Adrenal gland (tissue), 12 donors: ENCODE measurements around the gene LAPTM5. TPM values are rescaled to one million over a fixed set of nuclear protein-coding genes. Genes with fewer than 3 reads are reported as not detected.

Source experiments
- DNase-seq, 7 donors: peaks; one replicate each; pipeline ENCODE4 v3.0.0-alpha.2; 2019 to 2020
- H3K27ac ChIP-seq, 5 donors: fragments of 200-600 bp; sonication (generic) in 4 of 5; 1 replicate in 3 of 5; 2 replicates in 2 of 5; pipeline versions ENCODE4 v1.5.1 to v1.8.0; 2016 to 2020; ENCODE audit warnings: mild to moderate bottlenecking in 1 of 5
- H3K27me3 ChIP-seq: fragments of 200-600 bp; 2 replicates; pipeline ENCODE4 v1.8.0; 2021
- H3K36me3 ChIP-seq, 2 donors: fragments of 200-600 bp; replicated peaks in 1 of 2; 1 replicate in 1 of 2; 2 replicates in 1 of 2; pipeline versions ENCODE4 v1.5.1 to v1.8.0; 2018 to 2022
- H3K4me1 ChIP-seq, 2 donors: fragments of 200-600 bp; replicated peaks in 1 of 2; 1 replicate in 1 of 2; 2 replicates in 1 of 2; pipeline versions ENCODE4 v1.5.1 to v1.8.0; 2018 to 2021
- H3K4me3 ChIP-seq, 4 donors: fragments of 200-600 bp; sonication (generic) in 3 of 4; one replicate each; pipeline ENCODE4 v1.5.1; 2016 to 2018
- H3K9me3 ChIP-seq, 3 donors: fragments of 200-600 bp; sonication (generic) in 1 of 3; replicated peaks in 1 of 3; 1 replicate in 2 of 3; 2 replicates in 1 of 3; pipeline versions ENCODE4 v1.5.1 to v1.8.0; 2016 to 2021
- POLR2A ChIP-seq, 2 donors: fragments of 450-650 bp; IDR thresholded peaks; one replicate each; pipeline ENCODE4 v1.6.1; 2017; ENCODE audit warnings: antibody characterized with exemption in 2 of 2, mild to moderate bottlenecking in 2 of 2, moderate library complexity in 1 of 2
- WGBS, 4 donors: extraction: QIAGEN DNeasy Blood & Tissue Kit in 2 of 4; methylation state at CpG; one replicate each; pipeline versions ENCODE4 v1.1.5 to v1.1.7; 2013 to 2017; 5-methylcytosine and 5-hydroxymethylcytosine counted together
- intact Hi-C, 2 donors: fragments of 100-400 bp; cut with DNase I; formaldehyde crosslinking; loops; one replicate each; pipeline versions ENCODE4 v1.14.1 to v1.15.0; 2022 to 2023
- polyA plus RNA-seq, 3 donors: library from polyadenylated mRNA; stranded (reverse); fragments of 200-250 nt in 2 of 3; fragments of 350-450 nt in 1 of 3; fragmentation: Illumina TruSeq in 1 of 3; extraction: RNeasy Lipid Tissue Mini Kit (QIAGEN cat#74804) in 1 of 3; gene quantifications; one replicate each; pipeline ENCODE4 v1.2.3, GENCODE V29; 2013 to 2014
- total RNA-seq, 9 donors: library from RNA; depleted of rRNA in 4 of 9; stranded (reverse); fragments of >200 nt in 4 of 9; fragments of 120-200 nt in 1 of 9; fragmentation: NEBNext Ultra II Directional in 1 of 9; extraction: Animal tissue kit (Norgen Biotek cat#: 25700) in 1 of 9; gene quantifications; one replicate each; pipeline versions ENCODE4 v1.1.0 to v1.2.4, GENCODE V29; 2013 to 2023
- TF ChIP-seq, protein P1 (sequence below), 6 experiments: fragments of 450-650 bp in 4 of 6; fragments of 200-600 bp in 2 of 6; sonication (generic) in 1 of 6; IDR thresholded peaks; 1 replicate in 5 of 6; 2 replicates in 1 of 6; pipeline versions ENCODE4 v1.5.1 to v1.8.0; 2016 to 2021; ENCODE audit warnings: antibody characterized with exemption in 6 of 6, mild to moderate bottlenecking in 2 of 6, moderate library complexity in 1 of 6
- donor health status: healthy with polysubstance abuse.
- donor health status: Bipolar disorder and iron deficiency.
- donor health status: DM: yes; HTN: yes; CAD: no.
- donor health status: DM: no; HTN: no; CAD: no.
- donor health status: DM: no; HTN: no; CAD: no.
- donor health status: DM: yes; HTN: yes; CAD: no.

Gene LAPTM5
- total and polyA plus RNA-seq, 12 donors = 7.8 to 177 (median 109) TPM

DNA sequence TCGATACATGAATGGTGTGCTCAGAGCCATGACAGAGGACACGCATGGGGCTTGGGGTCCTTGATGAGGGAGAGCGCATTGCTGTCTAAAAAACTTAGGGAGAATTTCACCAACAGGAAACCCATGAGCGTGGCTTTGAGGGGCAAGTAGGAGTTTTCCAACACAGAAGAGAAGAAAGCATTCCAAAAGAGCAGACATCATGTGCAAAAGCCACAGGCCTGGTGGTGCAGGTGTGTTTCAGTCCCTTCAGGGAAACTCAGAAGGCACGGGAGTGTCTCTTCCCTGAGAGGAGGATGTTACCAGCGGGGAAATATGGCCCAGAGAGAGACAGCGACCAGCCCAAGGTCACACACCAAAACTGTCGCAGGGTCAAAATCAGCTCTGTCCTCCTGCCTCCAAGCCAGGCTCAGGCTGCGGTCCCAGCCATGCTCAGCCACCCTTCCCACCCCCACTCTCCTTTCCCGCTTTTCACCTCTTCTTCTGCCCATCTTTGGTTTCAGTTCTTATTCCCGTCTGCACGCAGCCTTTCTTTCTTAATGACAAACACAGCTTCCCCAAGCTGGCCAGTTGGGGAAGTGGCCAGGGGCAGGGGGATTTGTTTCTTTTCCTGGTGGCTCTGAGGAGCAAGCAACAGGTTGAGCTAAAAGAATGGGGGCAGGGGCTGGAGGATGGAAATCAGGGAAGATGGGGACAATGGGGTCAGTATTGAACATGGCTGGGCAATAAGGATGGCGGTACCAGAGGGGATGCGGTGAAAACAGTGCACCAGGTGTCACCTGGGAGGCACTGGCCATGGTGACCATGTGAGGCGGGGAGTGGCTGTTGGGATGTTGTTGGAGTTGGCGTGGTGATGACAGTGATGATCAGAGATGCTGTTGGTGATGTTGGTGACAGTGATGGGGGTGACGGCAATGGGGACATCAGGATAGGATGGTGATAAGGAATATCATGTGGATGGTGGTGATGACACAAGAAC is 10.3 kb downstream of the LAPTM5 start:
- H3K9me3 ChIP-seq = no peaks in the 10 kb centered on the region
- peaks cover 5 to 14% of the 10 kb centered on the region in 2 donors for H3K4me1 ChIP-seq
- no peaks in the 10 kb centered on the region for H3K27me3 ChIP-seq
- DNase-seq = no peak
- H3K27ac ChIP-seq = peak overlapping the region in 1 of 5 donors; percentile 45
- no peak overlapping the region for H3K4me3 ChIP-seq
- 81 to 86% (median 84%) methylated on average over 17 of the region's 17 CpGs for WGBS, 4 donors
- intact Hi-C loops = no loop called here
- H3K36me3 ChIP-seq = no peaks in the 10 kb centered on the region
- TF ChIP-seq, protein P1, sequence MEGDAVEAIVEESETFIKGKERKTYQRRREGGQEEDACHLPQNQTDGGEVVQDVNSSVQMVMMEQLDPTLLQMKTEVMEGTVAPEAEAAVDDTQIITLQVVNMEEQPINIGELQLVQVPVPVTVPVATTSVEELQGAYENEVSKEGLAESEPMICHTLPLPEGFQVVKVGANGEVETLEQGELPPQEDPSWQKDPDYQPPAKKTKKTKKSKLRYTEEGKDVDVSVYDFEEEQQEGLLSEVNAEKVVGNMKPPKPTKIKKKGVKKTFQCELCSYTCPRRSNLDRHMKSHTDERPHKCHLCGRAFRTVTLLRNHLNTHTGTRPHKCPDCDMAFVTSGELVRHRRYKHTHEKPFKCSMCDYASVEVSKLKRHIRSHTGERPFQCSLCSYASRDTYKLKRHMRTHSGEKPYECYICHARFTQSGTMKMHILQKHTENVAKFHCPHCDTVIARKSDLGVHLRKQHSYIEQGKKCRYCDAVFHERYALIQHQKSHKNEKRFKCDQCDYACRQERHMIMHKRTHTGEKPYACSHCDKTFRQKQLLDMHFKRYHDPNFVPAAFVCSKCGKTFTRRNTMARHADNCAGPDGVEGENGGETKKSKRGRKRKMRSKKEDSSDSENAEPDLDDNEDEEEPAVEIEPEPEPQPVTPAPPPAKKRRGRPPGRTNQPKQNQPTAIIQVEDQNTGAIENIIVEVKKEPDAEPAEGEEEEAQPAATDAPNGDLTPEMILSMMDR (IDR thresholded peaks at IDR 0.05) = no peak
- no peak for TF ChIP-seq POLR2A (IDR thresholded peaks at IDR 0.05)

GRCh38 chr1:30746212-30747032 is 11.2 kb downstream of the LAPTM5 start:
- intact Hi-C loops = no loop called here
- Histone ChIP-seq H3K27ac (peak overlapping the region in 1 of 5 donors; percentile 22), H3K36me3 (no peaks in the 10 kb centered on the region), H3K27me3 (no peaks in the 10 kb centered on the region), H3K4me1 (peaks cover 5 to 14% of the 10 kb centered on the region in 2 donors), H3K4me3 (no peak overlapping the region), H3K9me3 (no peaks in the 10 kb centered on the region)
- WGBS, 4 donors = 83 to 90% (median 84%) methylated on average over 10 to 16 of the region's 16 CpGs
- TF ChIP-seq, protein P1 (IDR thresholded peaks at IDR 0.05) = no peak
- no peak for DNase-seq

DNA sequence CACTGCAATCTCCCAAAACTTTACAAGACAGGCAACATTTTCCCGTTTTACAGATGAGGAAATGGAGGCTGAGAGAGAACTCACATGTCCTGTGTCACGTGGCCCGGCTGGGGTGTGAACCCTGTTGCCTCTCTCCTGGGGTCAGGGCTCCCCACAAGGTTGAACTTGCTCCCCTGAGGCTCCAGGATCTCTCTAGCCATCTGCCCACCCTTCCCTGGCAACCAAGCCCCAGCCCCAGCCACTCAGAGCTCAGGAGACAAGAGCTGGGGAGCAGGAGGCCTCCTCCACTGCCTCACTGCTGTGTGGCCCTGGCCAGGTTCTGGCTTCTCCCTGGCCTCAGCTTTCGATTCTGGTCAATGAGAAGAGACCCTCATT is 11.8 kb downstream of the LAPTM5 start:
- TF ChIP-seq POLR2A (IDR thresholded peaks at IDR 0.05) = no peak
- TF ChIP-seq, protein P1 (IDR thresholded peaks at IDR 0.05) = no peak
- WGBS, 4 donors = 61 to 83% (median 73%) methylated on average over 3 to 4 of the region's 4 CpGs
- intact Hi-C loops = no loop called here
- DNase-seq = no peak
- H3K4me3 ChIP-seq = no peak overlapping the region
- peak overlapping the region in 1 of 5 donors; percentile 1 for H3K27ac ChIP-seq
- H3K36me3 ChIP-seq = no peaks in the 10 kb centered on the region
- peaks cover 5 to 14% of the 10 kb centered on the region in 2 donors for H3K4me1 ChIP-seq
- H3K27me3 ChIP-seq = no peaks in the 10 kb centered on the region
- no peaks in the 10 kb centered on the region for H3K9me3 ChIP-seq
